HG02973 (cell line): ENCODE results near the gene MRPS34.

ENCODE experiments used
- ATAC-seq: cut with Tn5 transposase; IDR thresholded peaks from one replicate; pipeline ENCODE4 v1.9.1; 2021; ENCODE audit warnings: moderate library complexity; ENCODE audit not compliant: unreplicated experiment

Gene MRPS34

DNA sequence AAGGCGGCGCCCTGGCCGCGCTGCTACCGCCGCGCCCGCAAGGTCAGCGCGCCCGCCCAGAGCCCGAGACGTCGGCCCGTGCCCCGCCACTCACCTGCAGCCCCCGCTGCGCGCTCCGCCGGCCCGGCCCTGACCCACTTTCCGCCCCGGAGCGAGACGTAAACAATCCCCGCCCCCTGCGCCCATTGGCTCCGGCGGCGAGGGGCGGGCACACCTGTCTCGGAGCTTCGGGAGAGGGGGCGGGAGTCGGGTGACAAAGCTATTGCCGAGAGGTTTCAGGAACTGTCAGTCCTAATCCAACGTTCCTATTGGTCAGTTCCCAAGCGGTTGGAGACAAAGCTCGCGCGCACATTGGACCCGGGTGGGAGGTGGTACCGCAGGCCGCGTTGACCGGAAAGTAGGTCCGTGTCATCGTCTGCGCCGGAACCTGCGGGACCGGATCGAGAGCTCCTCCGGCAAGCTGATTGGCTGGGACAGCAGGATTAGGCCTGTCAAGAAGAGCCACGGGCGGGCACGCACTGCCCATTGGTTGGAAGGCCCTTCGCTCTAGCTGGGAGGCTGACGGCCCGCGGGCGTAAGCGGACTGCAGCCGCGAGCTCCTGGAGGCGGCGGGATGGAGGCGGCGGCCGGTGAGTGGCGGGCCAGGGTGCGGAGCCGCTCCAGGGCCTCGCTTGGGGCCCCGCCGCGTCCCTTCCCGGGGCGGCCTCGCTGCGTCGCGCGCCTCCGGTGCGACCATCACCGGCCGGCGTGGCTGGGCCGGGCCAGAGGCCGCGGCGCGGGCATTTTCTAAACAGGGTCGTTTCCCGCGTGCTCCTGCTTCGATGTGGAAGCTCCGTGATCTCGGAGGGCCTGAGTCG is 9.7 kb upstream of the MRPS34 start, which contains the start of the genes NUBP2 and SPSB3:
Gene NUBP2 (plus strand): TSS at position 553 of the 857 bp plus-strand sequence. CDS start 61 bp downstream, at position 614.
Gene SPSB3 (minus strand): TSS at position 164 of the 857 bp plus-strand sequence. CDS start 1,088 bp downstream, outside the sequence.
- peak; percentile 70 for ATAC-seq

DNA sequence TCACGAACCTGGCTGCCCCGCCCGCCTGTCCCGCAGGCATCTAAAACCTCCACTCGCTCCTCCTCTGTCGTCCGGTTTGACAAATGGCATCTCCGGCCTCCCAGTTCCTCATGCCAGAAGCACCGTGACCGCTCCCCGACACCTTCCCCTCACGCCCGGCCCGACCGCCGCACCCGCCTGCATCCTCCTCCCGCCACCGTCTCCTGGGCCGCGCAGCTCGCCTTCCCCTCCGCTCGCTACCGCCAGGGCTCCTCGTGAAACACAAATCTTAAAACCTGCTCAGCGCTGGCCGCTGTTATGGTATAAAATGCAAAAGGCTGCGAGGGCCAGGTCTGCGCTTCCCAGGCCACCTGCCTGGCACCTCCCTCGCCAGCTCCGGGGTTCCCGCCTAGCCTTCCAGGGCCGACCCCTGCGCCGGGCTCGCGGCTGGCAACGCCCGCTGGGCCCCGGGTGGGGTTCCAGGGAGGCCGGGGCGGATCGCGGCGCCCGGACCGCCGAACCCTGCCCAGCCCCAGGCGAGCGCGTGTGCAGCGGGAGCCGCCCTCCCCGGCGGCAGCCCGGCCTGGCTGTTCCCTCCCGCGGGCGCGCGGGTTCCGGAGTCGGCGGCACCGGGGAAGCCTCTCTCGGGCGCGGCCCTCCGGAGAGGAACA is 8.9 kb upstream of the MRPS34 start:
- peak; percentile 9 for ATAC-seq

DNA sequence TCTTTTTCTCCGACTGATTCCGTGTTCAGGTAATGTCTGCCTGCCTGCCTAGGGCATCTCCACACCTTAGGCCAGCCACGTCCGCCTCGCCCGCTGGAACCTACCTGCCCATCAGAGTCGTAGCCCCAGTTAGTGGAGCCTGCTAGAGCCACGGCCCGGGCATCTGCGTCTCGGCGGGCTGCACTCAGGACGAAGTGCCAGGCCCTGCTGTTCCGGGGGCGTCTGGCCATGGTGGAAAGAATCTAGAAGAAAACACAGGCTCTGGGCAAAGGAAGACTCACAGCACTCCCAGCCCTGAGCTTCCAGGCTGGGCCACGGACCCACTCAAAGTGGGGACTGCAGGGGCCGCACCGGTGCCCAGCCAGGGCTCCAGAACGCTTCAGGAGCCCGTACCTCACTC is 8.3 kb upstream of the MRPS34 start:
- no peak for ATAC-seq

DNA sequence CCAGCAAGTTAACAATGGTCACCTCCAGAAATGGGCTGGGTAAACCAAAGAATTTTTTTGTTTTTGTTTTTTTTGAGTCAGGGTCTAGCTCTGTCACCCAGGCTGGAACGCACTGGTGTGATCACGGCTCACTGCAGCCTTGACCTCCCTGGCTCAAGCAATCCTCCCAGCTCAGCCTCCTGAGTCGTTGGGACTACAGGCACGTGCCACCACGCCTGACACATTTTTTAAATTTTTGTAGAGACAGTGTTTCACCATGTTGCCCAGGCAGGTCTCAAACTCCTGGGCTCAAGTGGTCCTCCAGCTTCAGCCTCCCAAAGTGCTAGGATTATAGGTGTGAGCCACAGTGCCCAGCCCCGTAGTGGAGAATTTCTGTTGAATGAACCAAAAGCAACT is 7.7 kb upstream of the MRPS34 start:
- ATAC-seq, result no peak

DNA sequence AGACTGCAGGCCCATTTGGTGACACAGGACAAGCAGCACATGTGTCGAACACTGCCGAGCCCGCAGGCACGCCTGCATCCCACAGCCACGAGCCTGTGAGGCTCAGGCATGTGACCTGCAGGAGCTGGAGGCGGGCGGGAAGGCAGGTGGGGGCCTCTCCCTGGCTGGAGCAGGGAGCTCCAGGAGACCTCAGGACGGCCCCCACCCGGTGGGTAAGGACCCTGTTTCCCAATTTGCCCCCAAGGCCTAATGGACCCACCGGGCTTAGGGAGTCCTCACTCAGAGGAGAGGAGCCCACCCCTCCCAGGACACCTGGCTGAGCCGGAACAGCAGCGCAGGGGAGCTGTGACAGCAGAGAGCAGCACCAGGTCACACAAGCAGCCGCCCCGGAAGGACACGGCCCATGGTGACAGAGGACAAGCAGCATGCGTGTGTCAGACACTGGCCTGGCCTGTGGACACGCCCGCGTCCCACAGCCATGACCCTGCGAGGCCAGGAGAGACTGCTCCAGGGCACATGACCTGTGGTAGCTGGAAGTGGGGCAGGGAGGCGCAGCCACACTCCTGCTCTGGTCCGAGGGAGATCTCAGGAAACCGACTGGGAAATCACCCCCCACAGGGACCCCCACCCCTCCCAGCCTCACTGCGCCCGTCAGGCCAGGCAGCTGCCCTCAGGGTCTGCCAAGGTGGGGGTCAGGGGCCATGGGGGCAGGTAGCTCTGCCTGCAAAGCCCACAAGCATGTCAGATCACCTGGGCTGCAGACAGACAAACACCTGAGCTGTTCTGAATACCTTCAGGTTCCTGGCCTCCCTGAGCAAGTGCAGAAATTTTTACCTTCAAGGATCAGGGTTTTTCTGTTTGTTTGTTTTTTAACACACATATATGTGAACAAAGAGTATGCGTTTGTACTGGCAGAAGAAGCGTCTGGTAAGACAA is 7.1 kb upstream of the MRPS34 start:
- no peak for ATAC-seq

DNA sequence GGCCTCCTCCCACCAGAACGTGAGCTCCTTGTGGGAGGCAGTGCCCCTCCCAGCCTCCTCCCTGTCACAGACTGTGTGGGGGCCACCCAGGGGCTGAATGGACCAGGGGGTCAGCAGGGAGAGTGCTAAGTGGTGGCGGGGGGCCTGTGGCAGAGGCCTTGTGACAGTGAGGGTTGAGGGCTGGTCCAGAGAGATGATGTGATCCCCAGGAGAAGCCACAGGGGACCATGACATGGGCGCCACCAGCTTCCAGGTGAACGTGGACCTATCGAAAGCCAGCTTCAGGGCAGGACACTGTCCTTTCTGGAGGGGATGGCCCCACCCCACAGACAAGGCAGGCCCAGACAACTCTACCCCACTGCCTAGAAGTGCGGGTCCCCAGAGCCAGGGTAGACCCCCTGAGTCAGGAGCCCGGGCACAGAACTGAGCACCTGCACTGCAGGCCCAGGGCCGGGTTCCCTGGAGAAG is 6.3 kb upstream of the MRPS34 start:
- ATAC-seq, result no peak

DNA sequence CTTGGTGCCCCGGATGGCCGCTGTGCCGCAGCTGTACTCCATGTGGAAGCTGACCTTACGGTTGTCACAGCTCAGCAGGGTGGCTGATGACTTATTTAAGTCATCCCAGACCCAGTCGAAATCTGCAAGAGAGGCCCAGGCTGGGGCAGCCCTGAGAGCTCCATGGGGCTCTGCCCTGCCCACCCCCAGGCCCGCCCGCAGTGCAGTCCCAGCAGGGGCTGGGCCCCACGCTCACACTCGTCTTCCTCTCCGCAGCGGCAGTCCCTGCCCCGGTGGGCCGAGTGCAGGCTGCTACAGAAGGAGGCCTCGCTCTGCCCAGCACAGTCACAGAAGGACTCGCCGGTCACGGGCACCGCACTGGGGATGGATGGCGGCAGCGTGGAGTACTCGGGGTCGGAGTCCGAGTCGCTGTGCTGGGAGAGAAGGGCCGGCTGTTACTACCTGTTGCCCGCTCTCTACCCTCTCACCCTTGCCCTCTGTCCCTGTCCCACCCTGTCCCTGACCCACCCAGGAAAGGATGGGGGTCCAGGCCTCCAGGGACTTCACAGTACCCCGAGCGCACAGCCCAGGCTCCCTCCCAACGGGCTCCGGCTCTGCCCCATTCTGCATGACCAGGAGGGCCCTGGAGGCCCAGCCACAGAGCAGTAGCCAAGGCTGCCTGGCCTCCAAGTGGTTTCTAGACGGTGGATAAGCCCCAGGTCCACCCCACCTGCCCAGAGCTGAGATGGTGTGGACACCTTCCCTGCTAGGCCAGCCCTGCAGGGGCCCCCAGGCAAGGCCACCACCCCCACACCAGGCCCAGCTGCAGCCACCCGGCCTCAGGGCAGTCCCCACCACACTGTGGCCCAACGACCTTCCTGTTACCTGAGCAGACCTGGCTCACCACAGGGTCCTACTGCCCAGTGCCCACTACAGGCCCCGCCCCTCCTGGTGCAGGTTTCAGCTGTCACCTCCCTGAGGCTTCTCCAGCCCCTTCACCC is 5.6 kb upstream of the MRPS34 start:
- no peak for ATAC-seq

DNA sequence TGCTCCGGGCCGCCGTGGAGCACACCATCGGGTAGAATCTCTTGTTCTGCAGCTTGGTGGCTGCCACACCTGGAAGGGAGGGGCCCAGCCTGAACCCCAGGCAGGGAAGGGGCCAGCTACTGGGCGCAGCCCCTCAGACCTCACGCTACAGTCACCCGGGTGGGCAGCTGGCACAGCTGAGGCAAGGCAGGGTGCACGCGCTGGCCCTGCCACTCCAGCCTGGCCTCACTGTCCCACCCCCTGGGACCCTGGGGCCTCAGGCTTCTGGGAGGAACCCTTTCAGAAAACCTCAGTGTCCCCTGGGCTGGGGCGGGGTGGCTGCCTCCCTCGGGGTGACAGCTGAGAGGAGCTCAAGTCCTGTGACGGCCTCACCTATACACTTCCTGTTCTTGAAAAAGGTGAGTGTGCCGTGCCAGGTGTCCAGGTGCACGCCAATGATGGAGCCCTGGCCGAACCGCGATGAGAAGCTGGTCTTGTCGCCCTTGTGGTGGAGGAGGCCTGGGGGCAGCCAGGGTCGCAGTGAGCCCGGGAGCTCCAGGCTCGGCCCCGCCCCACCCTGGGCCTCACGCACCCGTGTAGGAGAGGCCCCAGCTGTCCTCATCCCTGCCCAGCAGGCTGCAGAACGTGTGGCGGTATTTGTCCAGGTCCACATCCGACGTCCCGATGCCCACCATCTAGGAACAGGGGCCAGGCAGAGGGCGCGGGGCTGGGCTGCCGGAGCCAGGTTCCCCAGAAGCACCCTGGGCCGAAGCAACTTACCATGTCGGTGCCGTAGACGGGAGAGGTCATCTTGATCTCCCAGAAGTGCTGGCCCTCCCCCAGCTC is 4.7 kb upstream of the MRPS34 start:
- no peak for ATAC-seq

DNA sequence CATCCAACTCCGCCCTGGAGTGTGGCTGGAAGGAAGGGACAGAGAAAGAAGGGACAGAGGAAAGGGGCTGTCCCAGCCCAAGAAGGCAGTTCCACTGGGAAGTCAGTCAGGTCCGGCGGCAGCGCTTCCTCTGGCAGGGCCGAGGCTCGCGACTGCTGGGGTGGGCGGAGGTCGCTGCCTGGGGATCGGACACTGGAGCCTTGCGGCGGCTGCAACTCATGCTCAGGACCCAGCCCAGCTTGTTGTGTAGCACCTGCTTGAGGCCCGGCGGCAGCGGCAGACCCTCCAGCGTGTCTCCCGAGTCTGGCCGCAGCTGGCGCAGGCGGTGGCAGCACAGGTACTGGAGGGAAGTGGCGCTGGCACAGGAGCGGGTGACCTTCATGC is 4.0 kb upstream of the MRPS34 start:
- ATAC-seq, result no peak

DNA sequence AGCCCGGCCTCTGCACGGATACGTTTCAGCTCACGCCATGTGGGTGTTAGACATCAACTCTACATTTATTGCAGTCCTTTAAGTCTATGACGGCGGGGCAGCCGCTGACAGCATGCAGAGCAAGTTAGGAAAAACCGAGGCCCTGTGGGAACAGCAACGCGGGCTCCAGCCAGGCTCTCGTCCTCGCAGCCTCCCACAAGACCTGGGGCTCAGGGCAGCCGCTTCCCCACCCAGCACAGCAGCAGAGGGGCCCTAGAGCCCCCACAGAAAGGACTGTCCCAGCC is 3.7 kb upstream of the MRPS34 start:
- ATAC-seq, result no peak

DNA sequence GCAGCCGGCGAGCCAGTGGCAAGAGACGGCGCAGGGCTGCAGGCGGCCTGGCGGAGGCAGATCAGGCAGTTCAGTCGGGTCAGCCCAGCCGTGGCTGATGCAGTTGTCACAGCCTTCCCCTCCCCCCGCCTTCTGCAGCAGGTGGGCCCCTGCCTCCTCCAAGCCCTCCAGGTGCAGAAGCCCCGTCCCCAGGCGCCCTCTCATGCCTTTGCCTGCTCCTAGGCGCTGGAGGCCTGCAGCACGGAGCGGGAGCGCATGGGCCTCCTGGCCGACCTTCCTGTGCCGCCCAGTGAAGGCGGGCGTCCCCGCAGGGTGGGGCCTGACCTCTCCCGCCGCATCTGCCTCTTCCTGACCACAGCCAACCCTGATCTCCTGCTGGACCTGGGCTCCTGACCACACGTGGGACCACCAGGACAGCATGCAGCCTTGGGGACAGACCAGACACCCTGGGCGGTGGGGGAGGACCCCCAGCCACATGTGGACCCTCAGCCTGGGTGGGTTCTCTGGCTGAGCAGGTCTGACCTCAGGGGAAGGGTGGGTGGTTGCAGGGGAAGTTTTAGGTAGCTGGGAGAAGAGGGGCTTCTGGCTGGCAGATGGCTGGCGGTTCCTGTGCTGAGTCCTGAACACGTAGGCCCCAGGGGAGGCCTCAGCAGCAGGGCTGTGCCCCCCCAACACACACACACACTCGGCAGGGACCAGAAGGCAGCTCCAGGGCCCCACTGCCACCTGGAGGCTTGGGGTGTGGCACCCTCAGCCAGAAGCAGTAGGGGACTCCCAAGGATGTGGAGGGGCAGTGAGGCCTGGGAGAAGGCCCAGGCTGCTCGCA is 3.1 kb upstream of the MRPS34 start:
- no peak for ATAC-seq

DNA sequence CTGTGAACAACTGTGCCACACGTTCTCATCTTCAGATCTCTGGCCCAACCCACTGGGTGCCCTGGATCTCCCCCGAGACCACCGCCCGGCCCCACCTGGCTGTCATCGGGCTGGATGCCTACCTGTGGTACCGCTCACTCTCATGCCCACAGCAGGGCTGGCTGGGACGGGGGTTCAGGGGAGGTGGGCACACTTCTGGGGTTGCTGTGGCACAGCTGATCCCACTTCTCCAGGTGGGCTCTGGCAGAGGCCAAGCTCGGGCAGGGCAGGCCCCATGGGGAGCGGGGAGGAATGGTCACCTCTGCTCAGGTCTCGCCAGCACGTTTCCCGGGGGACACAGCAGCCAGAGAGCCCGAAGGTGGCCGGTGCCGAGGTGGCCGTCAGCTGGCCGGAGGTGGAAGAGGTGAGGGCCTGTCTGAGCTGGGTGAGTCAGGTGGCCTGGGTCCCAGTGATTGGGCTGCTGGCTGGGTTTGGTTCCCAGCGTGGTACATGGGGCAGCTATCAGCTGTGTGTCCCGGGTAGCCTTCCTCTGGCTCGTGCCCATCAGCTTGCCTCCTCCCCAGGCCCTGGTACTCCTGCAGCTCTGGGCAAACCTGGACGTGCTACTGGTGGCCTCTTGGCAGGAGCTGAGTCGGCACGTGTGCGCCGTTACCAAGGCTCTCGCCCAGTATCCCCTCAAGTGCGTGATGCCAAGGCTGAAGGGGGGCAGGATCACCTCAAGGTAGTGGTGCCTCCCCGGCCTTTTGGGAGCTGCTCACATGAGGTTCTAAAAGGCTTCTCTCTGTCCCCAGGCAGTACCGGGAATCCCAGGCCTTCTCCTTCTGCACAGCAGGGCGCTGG is 2.3 kb upstream of the MRPS34 start:
- ATAC-seq, result no peak

DNA sequence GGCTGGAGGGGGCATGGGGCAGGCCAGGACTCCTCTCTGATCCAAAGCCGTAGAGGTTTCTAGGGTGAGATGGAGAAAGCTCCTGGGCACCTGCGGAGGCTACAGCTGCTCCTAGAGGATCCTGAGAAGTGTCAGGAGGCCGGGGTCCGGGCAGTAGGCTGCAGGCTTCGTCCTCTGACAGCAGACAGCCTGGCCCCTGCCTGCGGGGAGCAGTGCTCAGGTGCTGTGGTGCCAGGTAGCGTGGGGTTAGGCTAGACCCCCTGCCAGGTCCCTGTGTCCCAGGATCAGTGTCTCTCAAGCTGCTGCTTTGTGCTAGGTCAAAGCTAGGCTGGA is 1.5 kb upstream of the MRPS34 start:
- no peak for ATAC-seq

DNA sequence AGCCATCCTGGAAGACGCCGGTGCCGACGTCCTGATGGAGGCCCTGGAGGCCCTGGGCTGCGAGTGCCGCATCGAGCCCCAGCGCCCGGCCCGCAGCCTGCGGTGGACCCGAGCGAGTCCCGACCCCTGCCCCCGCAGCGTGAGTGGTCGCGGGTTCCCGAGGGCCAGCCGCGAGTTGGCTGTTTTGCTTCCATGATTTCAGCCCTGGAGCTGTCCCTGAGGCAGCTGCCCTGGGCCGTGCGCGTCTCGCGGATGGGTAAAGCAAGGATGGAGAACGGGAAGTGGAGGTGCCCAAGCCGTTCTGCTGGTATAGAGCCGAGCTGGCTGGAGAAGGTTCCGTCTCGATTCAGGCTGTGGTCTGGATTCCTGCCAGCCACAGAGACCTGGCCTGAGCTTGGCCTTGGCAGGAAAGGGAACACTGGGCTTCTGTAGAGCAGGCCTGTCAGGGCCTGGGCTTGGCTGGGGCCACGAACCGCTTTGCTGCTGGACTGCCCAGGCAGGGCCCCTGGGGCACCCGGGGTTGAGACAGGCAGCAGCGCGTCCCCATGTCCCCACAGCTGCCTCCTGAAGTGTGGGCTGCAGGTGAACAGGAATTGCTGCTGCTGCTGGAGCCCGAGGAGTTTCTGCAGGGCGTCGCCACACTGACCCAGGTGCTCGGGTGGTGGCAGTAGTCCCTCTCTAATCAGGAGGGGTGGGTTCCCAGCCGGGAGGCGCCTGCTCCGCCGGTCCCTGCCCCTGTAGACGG is 941 bp upstream of the MRPS34 start:
- no peak for ATAC-seq

DNA sequence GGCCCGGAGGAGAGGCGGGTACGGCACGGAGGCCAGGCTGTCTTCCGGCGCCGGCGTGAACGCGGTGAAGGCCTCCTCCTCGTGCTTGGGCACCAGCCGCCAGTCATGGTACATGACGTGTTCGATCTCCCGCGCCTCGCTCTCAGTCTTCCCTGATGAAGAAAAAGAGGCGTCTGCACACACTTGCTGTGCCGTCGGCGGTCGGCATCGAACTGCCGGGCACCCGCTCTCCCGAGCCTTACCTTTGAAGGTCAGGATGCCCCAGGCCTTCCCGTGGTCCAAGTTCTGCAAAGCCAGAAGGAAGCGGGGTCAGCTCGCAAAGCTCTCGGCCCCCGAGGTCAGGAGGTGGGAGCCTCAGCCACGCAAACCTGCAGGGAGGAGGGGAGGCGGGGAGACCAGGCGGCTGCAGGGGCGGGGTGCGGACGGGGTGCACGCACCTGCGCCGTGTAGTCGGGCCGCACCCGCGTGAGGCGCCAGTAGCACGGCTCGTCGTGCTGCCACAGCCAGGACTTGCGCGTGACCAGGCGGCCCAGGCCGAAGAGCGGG is 499 bp downstream of the MRPS34 start, which contains the start of gene EME2:
Gene EME2 (plus strand): TSS at position 449 of the 546 bp plus-strand sequence. CDS start 418 bp downstream, outside the sequence.
- ATAC-seq, result peak; percentile 11

DNA sequence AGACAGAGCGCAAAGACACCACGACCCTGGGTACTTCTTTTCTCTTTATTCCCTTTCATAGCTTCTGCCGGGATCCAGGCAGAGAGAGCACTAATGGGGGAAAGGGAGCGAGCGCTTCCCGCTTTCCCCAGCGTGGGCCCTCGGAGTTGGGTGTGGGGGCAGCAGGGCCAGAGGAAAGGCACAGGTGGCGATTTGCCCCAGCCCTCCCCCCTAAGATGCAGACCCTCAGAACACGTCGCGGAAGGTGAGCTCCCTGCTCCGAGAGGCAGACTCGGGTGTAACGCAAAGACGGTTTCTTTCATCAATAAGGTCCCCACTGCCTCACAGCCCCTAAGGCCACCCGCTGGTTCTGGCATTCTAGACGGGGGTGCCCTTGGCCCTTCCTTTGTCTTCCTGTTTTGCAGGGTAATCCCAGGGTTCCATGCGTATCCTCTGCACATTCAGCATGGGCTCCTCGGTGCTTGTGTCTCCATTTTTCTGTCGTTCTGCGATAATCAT is 1.0 kb downstream of the MRPS34 start:
- no peak for ATAC-seq
